Chondrocyte (in vitro differentiated cells): ENCODE results near the gene UBA1. TPM values are rescaled to one million over a fixed set of nuclear protein-coding genes. Genes with fewer than 3 reads are reported as not detected.

ENCODE experiments used
- DNase-seq: peaks from one replicate; pipeline ENCODE4 v3.0.0; 2021; ENCODE audit warnings: mixed read lengths, low spot score
- H3K27ac Mint-ChIP-seq: one replicate; pipeline ENCODE4 v1.8.0; 2021; ENCODE audit warnings: mild to moderate bottlenecking, moderate library complexity, mixed read lengths; ENCODE audit not compliant: unreplicated experiment
- H3K27me3 Mint-ChIP-seq: 2 replicates; pipeline ENCODE4 v1.8.0; 2021; ENCODE audit warnings: low read depth, mixed read lengths
- H3K36me3 Mint-ChIP-seq: 2 replicates; pipeline ENCODE4 v1.8.0; 2021; ENCODE audit warnings: low read depth, mixed read lengths
- H3K4me1 Mint-ChIP-seq: 2 replicates; pipeline ENCODE4 v1.8.0; 2021; ENCODE audit warnings: low read depth, mild to moderate bottlenecking, mixed read lengths
- H3K4me3 Mint-ChIP-seq: one replicate; pipeline ENCODE4 v1.8.0; 2021; ENCODE audit warnings: mild to moderate bottlenecking, moderate library complexity, mixed read lengths; ENCODE audit not compliant: unreplicated experiment
- H3K9me3 Mint-ChIP-seq: 2 replicates; pipeline ENCODE4 v1.8.0; 2021; ENCODE audit warnings: low read depth, mixed read lengths
- CTCF ChIP-seq: fragments of 200-600 bp; sonication (generic); IDR thresholded peaks from 2 replicates; pipeline ENCODE4 v1.5.0; 2021; ENCODE audit warnings: antibody characterized with exemption, mild to moderate bottlenecking, moderate library complexity
- total RNA-seq: library from RNA; stranded (reverse); gene quantifications from 3 replicates; pipeline ENCODE4 v1.2.1, GENCODE V29; 2021

The UBA1 gene
- total RNA-seq, 1 donor from 2014 or later = 311 TPM

GRCh38 chrX:47223476-47224250, 30.0 kb downstream of the UBA1 start:
- no peak for TF ChIP-seq CTCF
- Mint-ChIP-seq H3K9me3 (no peaks in the 10 kb centered on the region), H3K36me3 (peaks cover 32% of the 10 kb centered on the region), H3K27ac (no peak overlapping the region), H3K4me3 (no peak overlapping the region), H3K27me3 (no peaks in the 10 kb centered on the region), H3K4me1 (peaks cover 27% of the 10 kb centered on the region)
- peak; percentile 66 for DNase-seq

GRCh38 chrX:47224266-47224895, 30.8 kb downstream of the UBA1 start:
- TF ChIP-seq CTCF = no peak
- Mint-ChIP-seq H3K27me3 (no peaks in the 10 kb centered on the region), H3K27ac (no peak overlapping the region), H3K36me3 (peaks cover 35% of the 10 kb centered on the region), H3K4me3 (no peak overlapping the region), H3K4me1 (peaks cover 24% of the 10 kb centered on the region), H3K9me3 (no peaks in the 10 kb centered on the region)
- DNase-seq = peak; percentile 82

- H3K4me3 Mint-ChIP-seq = no peak overlapping the region
- H3K4me1 Mint-ChIP-seq = peaks cover 18% of the 10 kb centered on the region
- peaks cover 36% of the 10 kb centered on the region for H3K36me3 Mint-ChIP-seq
- no peaks in the 10 kb centered on the region for H3K27me3 Mint-ChIP-seq
- DNase-seq = peak; percentile 68
- no peak for TF ChIP-seq CTCF
- no peak overlapping the region for H3K27ac Mint-ChIP-seq
- no peaks in the 10 kb centered on the region for H3K9me3 Mint-ChIP-seq
Measured at GRCh38 chrX:47224896-47225290, 31.3 kb downstream of the UBA1 start.

- Mint-ChIP-seq H3K4me1 (peaks cover 7% of the 10 kb centered on the region), H3K27me3 (no peaks in the 10 kb centered on the region), H3K36me3 (peaks cover 39% of the 10 kb centered on the region), H3K4me3 (no peak overlapping the region), H3K27ac (no peak overlapping the region), H3K9me3 (no peaks in the 10 kb centered on the region)
- TF ChIP-seq CTCF = no peak
- DNase-seq = peak; percentile 58
Measured at GRCh38 chrX:47226071-47226470, 32.4 kb downstream of the UBA1 start.

GRCh38 chrX:47226531-47227333, 33.1 kb downstream of the UBA1 start:
- TF ChIP-seq CTCF = no peak
- H3K9me3 Mint-ChIP-seq = no peaks in the 10 kb centered on the region
- DNase-seq = peak; percentile 82
- H3K27me3 Mint-ChIP-seq = no peaks in the 10 kb centered on the region
- peaks cover 5% of the 10 kb centered on the region for H3K4me1 Mint-ChIP-seq
- peaks cover 39% of the 10 kb centered on the region for H3K36me3 Mint-ChIP-seq
- H3K4me3 Mint-ChIP-seq = no peak overlapping the region
- H3K27ac Mint-ChIP-seq = no peak overlapping the region
